ENCODE results near the gene AGTR2. TPM values are rescaled to one million over a fixed set of nuclear protein-coding genes. Genes with fewer than 3 reads are reported as not detected.

The AGTR2 gene
- polyA plus RNA-seq, 1 donor (not counting 4 experiments of a cell fraction or from before 2014, with no cell fraction given), result not detected

- TF ChIP-seq CTCF (optimal IDR thresholded peaks at IDR 0.05 in 1 of 3, IDR thresholded peaks at IDR 0.05 in 1 of 3, conservative IDR thresholded peaks at IDR 0.05 in 1 of 3; ENCODE audit: extremely low read depth in 1 of 3, insufficient read depth in 2 of 3, low read length in 3 of 3), result peak; percentile 1 to 23 (median 13)
- TF ChIP-seq EZH2 (IDR thresholded peaks at IDR 0.05; ENCODE audit: low read length), result no peak
- Histone ChIP-seq H3K9me1 (ENCODE audit: control insufficient read depth, extremely low read depth, insufficient read depth, low read length) (no peaks in the 10 kb centered on the region), H3K27me3 (ENCODE audit: control insufficient read depth, extremely low read depth, insufficient read depth, low read length) (peaks cover 3% of the 10 kb centered on the region), H3K79me2 (ENCODE audit: control insufficient read depth, insufficient read depth, low read length) (no peaks in the 10 kb centered on the region), H3K4me3 (ENCODE audit: control insufficient read depth in 2 of 3, extremely low read depth in 1 of 3, insufficient read depth in 2 of 3, low read depth in 1 of 3, low read length in 3 of 3) (no peak overlapping the region), H3K9ac (ENCODE audit: control insufficient read depth, extremely low read depth, insufficient read depth, low read length) (no peak overlapping the region), H4K20me1 (ENCODE audit: control insufficient read depth, extremely low read depth, insufficient read depth, low read length) (no peaks in the 10 kb centered on the region), H3K9me3 (ENCODE audit: control insufficient read depth, low read depth, low read length) (no peaks in the 10 kb centered on the region), H3K36me3 (ENCODE audit: control insufficient read depth in 2 of 2, extremely low read depth in 1 of 2, insufficient read depth in 2 of 2, low read length in 2 of 2) (no peaks in the 10 kb centered on the region), H2AFZ (ENCODE audit: control insufficient read depth, low read length) (no peak overlapping the region), H3K4me1 (ENCODE audit: control insufficient read depth, extremely low read depth, insufficient read depth, low read length) (no peaks in the 10 kb centered on the region), H3K27ac (ENCODE audit: control insufficient read depth, insufficient read depth, low read length) (no peak overlapping the region), H3K4me2 (ENCODE audit: control insufficient read depth, extremely low read depth, insufficient read depth, low read depth, low read length) (no peak overlapping the region)
- FAIRE-seq, result no peak
- DNase-seq (ENCODE audit: low read depth, low spot score), result no peak
- dilution Hi-C loops (cut with MboI; ENCODE audit: extremely low pct_ligation_motif_present, low sequenced_read_pairs), result no loop called here
These were observed 28.3 kb downstream of the AGTR2 start for GRCh38 chrX:116198810-116199209.

DNA sequence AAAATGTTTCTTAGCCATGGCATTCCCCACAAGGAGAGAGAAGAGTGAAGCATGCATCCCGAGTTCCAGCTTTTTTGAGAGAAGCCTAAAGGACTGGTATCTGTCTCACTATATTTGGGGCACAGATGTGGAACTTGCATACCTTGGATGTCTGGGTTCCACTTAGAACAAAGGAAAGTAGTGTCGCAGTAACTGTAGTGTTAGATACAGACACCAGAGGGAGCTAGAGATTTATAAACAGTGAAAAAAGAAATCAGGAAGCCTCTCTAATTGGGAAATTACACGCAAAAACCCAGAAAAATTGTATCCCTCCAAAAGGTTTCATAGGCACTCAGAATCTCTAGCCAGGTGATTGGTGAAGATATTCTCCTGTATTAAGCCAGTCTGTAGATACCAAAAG lies 34.4 kb downstream of the AGTR2 start:
- no peaks in the 10 kb centered on the region for H3K9me3 ChIP-seq (ENCODE audit: control insufficient read depth, low read depth, low read length)
- H3K9me1 ChIP-seq (ENCODE audit: control insufficient read depth, extremely low read depth, insufficient read depth, low read length), result no peaks in the 10 kb centered on the region
- H3K4me1 ChIP-seq (ENCODE audit: control insufficient read depth, extremely low read depth, insufficient read depth, low read length), result no peaks in the 10 kb centered on the region
- no peak overlapping the region for H2AFZ ChIP-seq (ENCODE audit: control insufficient read depth, low read length)
- no peaks in the 10 kb centered on the region for H4K20me1 ChIP-seq (ENCODE audit: control insufficient read depth, extremely low read depth, insufficient read depth, low read length)
- H3K27me3 ChIP-seq (ENCODE audit: control insufficient read depth, extremely low read depth, insufficient read depth, low read length), result peaks cover 3% of the 10 kb centered on the region
- dilution Hi-C loops (cut with MboI; ENCODE audit: extremely low pct_ligation_motif_present, low sequenced_read_pairs), result no loop called here
- no peak overlapping the region for H3K4me3 ChIP-seq (ENCODE audit: control insufficient read depth in 2 of 3, extremely low read depth in 1 of 3, insufficient read depth in 2 of 3, low read depth in 1 of 3, low read length in 3 of 3)
- DNase-seq (ENCODE audit: low read depth, low spot score) (no peak), FAIRE-seq (peak; percentile 66)
- H3K4me2 ChIP-seq (ENCODE audit: control insufficient read depth, extremely low read depth, insufficient read depth, low read depth, low read length), result no peak overlapping the region
- H3K9ac ChIP-seq (ENCODE audit: control insufficient read depth, extremely low read depth, insufficient read depth, low read length), result no peak overlapping the region
- no peaks in the 10 kb centered on the region for H3K79me2 ChIP-seq (ENCODE audit: control insufficient read depth, insufficient read depth, low read length)
- TF ChIP-seq CTCF (optimal IDR thresholded peaks at IDR 0.05 in 1 of 3, IDR thresholded peaks at IDR 0.05 in 1 of 3, conservative IDR thresholded peaks at IDR 0.05 in 1 of 3; ENCODE audit: extremely low read depth in 1 of 3, insufficient read depth in 2 of 3, low read length in 3 of 3) (peak; percentile 15 to 64 (median 64)), EZH2 (IDR thresholded peaks at IDR 0.05; ENCODE audit: low read length) (no peak)
- H3K36me3 ChIP-seq (ENCODE audit: control insufficient read depth in 2 of 2, extremely low read depth in 1 of 2, insufficient read depth in 2 of 2, low read length in 2 of 2), result no peaks in the 10 kb centered on the region
- H3K27ac ChIP-seq (ENCODE audit: control insufficient read depth, insufficient read depth, low read length), result no peak overlapping the region
